GM21786 (cell line): ENCODE results near the gene TMEM245.

ENCODE experiments used
- ATAC-seq: cut with Tn5 transposase; IDR thresholded peaks from one replicate; pipeline ENCODE4 v1.9.1; 2021; ENCODE audit not compliant: unreplicated experiment

The TMEM245 gene

DNA sequence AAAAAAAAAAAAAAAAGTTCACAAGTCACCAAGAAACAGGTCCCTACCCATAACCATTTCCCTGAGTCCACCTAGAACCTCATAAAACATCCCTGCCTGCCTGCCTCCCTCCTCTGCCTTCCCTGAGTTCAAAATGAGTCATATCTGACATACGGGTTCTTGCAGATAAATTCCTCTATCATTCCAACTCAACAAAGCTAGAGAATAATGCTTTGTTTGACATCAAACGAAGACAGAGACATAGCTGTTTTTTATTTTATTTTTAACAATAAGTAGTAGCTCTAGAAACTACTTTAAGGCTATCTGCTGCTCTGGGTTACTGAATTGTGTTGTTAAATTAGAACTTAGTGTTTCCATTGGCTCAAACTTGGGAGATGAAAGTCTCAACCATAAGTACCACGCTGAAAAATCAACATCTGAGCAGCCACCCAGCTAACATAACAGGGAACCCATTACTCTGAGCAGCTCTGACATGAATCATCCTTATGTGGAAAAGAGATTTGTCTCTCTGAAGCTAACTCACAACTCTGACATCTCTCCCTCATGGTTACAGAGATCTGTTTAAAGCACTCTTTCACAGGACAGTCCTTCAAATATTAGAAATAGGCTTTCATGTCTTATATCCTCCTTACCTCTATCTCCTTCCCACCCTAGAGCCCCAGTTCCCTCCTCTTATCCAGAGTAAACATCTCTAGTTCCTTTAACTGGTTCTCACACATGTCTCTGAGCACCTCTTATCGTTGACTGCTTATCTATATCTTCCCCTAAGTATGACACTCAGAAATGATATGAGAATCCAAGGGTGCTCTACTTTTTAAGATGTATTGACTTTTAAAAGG, 12.1 kb downstream of the TMEM245 start:
- no peak for ATAC-seq

DNA sequence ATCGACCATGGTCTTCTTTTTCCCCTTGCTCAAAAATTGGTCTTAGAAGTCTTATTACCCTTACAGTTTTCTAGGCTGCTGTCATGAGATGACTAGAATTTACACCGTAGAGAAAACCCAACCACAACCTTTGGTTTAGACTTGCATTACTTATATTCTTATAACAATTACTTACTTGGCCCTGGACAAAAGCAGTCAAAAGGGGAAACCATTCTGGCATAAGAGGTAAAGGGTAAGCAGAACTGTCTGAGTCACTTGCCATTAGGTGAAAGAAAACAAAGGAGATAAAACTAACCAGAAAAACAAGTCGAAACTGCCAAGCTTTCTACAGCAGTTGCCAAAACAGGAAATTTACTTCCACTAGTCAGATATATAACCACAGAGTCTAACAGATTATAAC, 17.9 kb downstream of the TMEM245 start:
- peak; percentile 73 for ATAC-seq

DNA sequence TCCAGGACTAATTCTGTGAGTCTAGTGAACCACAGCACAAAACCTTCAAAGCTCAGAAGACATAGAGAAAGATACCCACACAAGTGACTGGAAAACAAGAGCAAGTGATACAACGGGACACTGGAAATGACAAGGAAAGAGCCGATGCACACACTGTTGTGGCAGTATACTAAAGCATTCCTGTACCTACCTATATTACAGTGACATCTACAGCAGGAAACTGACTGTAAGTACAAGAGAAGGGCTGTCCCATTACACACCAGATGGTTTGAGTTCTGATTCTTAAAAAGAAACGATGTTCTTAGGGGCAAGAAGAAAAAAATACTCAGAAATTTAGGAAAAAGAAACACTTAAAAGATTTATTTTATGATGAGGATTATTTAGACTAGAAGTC, 18.5 kb downstream of the TMEM245 start:
- no peak for ATAC-seq

DNA sequence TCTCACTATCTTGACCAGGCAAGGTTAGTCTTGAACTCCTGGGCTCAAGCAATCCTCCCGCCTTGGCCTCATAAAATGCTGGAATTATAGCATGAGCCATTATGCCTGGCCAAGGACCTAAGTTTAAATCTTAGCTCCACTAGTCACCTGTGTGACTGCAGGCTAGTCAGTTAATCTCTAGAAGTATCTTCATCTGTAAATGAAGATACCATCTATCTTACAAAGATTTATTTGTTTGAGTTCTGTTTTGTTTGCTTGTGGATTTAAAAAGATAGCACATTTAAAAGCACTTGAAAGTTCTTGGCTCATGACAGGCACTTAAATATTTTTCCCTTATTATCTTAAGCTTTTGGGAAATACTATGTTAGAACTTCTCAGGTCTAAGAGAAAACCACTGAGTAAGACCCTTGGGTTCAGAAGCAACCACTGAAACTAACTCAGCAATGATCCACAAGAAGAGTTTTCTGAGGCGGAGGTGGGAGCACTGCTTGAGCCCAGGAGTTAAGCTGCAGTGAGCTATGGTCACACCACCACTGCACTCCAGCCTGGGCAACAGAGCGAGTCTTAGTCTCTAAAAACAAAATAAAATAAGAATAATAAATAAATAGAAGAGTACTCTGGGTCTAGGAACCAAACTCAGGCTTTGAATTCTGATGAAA, 19.1 kb downstream of the TMEM245 start:
- ATAC-seq = no peak

DNA sequence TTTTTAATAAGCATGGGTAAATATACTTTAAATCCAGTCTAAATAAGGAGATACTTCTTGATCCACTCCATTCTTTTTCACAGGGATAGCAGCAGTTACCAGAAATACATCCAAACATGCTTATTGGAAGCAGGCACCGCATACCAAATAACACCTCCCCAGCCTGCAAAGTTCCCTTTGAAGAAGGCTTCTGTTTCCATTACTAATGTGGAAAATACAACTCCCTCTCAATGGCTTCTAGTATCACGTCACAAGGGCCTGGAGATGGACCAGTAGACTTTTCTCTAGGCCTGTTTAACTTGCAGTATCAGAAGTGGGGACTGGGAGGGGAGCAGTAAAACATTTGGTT, 20.8 kb downstream of the TMEM245 start:
- ATAC-seq = no peak

DNA sequence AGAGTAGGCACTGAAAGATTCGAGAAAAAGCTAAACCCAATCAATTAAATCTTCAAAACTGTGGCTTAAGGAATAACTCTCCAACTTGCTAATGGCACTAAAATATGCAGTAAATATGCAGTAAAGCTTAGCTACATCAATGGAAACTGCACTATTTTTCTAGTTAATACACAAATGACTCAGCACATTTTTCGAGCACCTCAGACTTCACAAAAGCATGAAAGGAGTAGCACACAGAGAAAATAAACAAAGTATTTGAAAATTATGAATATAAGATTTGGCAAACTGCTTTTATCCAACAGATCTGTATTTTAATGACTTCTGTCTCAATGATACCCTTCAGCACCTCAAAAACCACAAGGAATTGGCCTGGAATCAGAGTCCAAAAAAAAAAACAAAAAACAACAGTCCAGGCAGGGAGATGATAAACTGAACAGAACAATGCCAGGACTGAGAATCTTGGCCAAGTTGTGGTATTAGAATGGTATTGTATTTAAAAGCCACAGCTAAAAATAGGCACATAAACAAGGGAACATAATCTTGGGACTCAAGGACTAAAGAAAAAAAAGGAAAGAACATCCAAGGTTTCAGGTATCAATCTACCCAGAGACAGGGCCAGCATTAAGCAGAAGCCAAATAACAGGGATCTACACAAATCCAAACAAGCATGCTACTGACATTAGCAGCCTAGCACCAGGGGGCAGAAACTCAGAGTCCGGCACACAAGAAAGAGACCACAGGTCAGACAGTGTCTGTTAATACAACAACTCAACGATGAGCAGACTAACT, 21.4 kb downstream of the TMEM245 start:
- no peak for ATAC-seq

DNA sequence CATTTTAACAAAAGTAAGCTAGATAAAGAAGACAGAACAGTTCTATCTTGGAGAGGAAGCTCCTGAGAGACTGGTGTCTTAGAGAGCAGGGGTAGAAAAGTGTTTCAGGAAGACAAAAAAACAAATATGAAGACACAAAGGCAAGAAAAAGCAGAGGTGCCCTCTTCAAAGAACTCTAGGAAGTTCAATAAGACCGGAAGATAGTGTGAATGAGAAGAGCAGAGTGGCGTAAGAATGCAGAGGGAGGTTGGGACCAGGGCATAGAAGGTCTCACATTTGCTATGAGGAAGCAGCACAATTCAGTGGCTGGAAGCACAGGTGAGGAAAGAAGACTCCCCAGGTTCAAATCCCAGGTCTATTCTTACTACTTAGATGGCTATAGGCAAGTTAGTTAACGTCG, 22.6 kb downstream of the TMEM245 start:
- no peak for ATAC-seq

DNA sequence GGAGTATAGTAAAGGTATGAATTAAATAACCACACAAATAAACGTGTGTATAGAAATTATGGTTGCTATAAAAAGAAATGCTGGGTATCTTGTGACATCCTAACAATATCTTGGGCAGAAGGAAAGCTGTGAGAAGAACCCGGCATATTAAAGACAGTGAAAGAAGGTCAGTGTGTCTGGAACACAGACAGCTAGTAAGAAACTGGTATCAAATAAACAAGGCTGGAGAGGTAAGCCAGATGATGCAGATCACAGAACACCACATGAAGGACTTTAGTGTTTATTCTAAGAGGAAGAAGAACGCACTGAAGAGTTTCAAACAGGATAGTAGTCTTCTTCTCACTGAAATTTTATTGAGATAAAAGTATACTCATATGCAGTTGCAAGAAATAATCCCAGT, 24.4 kb downstream of the TMEM245 start:
- no peak for ATAC-seq

DNA sequence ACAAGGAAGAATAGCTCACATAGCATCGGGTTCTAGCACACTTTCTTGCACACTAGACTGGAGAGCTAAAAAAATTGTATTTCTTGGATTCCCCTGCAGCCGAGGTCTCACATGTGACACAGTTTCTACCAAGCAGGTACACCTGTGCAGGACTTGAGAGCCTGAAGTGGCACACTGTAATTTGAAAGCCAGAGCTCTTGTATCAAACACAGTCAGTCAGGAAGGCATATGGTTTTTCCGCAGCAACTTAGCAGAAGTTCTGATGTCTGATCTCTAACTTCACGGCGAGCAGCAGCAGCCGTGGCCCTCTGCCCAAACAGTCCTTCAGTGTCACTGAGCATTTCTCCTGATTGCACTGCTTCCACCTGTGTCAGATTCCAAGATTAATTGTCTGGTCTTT, 25.5 kb downstream of the TMEM245 start:
- ATAC-seq = no peak

DNA sequence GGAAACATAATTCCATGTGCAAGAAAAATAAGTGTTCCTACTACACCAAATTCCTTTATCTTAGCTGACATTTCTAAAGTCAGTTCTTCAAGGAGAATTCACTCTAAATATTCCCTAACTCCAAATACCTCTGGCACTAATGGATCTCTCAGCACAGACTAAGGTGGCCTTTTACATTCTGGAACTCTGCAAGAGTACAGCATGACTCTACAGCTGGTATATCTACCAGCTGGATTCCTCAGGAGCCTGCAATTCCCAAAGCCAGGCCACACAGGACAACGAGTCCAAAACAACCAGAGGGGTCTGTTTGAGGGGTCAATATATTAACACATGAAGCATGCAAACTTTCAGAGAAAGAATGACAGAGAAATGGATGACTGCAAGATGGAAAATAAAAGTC, 27.2 kb downstream of the TMEM245 start:
- no peak for ATAC-seq

DNA sequence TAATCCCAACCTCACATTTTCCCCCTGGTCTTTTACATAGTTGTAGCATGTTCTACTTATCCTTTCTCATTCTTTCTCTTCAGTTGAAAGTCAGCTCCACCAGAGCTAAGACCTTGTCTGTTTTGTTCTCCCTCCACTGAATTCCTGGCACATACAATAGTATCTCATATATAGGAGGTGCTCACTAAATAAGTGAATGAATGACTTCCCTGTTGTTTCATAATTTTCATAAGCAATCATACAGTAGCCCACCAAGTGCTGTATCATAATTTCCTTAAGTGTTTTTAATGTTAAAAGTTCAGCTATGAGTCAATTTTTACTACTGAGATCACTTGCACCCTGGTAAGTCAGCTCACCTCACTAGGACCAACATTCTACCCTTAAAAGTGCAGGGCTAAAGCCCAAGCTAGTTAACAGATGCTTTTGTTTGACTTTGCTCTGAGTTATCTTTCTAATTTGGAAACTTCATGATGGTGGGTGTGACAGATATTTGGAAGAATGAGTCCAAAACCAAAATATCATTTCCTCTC, 27.6 kb downstream of the TMEM245 start:
- ATAC-seq = no peak

DNA sequence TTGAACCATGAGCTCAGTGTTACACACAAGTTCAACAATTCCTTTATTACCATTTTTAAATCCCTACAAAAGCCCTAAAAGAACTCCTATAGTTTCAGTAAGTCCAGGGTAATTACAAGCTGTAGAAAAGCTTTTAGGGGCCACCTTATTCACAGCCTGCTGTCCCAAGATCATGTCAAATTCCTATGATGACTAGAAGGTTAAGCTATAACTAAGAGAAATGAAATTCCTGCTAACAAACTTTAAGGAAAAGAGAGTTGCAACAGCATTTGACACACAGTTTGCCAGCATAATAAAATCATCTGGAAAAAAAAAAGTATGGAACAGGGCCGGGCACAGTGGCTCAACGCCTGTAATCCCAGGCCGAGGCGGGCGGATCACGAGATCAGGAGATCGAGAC, 31.5 kb downstream of the TMEM245 start:
- no peak for ATAC-seq

DNA sequence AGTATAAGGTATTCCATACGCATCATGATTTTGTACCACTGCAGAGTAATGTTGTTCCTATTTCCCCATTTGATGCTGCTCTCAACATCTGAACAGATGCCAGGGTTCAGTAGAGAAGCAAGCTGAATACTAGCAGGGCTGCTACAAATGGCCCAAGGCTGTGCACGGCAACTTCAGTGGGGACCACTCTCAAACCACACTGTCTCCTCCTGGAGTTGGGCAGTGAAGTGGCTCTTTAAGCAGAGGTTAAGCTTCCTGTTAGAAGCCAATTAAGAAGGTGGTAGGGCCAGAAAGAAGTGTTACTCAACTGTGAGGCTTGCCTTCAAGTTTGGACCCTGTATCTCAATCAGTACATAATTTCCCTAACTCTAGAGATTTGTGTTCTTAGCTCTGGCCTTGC, 32.0 kb downstream of the TMEM245 start:
- no peak for ATAC-seq

DNA sequence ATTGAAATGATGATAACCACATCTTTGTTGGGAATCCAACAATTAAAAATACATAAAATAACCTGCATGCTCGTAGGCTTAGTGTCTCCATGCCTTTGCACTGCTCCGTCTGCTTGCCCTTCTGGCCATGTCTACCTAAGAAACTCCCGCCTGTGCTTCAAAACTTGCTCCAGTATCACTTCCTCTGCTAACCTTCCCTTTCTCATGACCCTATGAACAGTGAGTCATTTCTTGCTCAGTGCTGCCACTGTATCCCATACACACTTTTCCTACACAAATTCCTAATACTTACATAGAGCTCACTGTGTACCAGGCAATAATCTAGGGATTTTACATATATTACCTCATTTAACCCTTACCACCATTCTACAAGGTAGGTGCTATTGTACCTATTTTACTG, 33.5 kb downstream of the TMEM245 start:
- ATAC-seq = peak; percentile 84

DNA sequence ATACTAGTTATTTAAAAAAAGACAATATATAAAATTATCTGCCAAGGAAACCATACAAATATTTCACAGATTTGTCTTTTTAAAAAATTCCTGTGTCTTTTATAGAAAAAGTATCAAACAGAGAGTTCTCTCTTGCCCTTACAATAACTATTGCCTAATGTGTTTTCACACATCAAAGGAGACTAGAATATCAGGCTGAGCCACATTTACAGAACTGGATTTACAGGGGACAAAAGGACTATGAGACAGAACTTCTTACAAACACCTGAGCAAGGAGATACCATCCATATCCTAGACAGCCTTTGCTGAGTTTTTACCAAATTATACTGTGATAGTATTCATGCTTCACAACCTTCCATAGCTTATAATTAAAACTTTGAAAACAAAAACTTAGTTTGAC, 34.2 kb downstream of the TMEM245 start:
- ATAC-seq = no peak

DNA sequence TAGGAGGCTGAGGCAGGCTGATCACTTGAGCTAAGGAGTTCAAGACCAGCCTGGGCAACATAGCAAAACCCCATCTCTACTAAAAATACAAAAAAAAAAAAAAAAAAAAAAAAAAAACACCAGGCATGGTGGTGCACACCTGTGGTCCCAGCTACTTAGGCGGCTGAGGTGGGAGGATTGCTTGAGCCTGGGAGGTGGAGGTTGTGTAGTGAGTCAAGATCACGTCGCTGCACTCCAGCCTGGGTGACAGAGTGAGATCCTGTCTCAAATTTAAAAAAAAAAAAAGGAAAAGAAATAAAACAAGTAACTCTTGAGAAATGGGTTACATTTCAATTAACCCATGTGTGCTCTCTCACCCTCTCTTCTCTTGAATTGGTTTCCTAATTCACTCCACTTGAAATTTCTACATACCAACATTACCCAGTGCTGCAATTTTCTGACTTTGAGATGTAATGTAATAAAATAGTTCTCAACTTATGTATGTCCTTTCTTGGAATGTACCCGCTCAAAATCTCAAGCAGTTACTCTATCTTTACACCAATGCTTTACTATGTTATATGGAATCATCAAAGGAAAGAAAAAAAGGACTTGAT, 35.8 kb downstream of the TMEM245 start:
- no peak for ATAC-seq

DNA sequence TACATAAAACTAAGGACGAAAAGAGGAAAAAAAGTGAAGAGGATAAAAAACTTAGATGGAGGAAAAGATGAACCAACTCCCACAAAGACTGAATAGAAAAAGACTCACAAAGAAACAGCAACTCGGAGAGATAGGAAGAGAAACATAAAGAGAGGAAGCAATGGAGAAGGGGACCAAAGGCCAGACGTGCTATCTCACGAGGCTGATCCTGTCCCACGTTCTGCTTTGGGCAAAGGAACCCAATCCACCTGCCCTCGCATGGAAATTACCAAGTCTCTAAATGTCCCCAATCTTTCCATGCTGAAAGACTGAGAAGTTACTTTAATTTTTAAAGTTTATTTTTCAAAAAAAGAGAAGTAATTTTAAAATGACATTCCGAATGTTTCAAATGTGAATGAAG, 36.6 kb downstream of the TMEM245 start:
- ATAC-seq = no peak

DNA sequence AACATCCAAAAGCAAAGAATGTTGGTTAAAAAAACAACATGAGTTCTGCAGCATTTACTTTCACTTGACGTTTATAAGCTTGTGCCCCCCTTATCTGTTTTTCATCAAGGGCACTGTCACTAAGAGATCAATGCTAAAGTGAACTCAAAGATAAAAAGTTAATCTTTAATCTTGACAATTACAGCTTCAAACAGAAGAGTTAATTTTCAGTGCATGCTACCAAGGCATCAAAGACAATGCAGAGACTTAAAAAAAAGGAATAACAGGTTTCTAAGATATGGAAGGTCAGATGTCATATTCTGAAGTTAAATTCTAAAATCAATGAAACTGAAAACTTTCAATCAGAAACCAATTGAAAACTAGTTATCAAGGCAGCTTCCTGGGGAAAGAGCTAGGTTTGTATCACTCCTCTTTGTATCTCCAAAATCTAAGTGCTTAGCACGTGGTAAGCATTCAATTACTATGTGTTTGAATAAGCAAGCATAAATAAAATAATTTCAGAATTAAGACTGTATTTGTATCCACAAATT, 37.6 kb downstream of the TMEM245 start:
- no peak for ATAC-seq

DNA sequence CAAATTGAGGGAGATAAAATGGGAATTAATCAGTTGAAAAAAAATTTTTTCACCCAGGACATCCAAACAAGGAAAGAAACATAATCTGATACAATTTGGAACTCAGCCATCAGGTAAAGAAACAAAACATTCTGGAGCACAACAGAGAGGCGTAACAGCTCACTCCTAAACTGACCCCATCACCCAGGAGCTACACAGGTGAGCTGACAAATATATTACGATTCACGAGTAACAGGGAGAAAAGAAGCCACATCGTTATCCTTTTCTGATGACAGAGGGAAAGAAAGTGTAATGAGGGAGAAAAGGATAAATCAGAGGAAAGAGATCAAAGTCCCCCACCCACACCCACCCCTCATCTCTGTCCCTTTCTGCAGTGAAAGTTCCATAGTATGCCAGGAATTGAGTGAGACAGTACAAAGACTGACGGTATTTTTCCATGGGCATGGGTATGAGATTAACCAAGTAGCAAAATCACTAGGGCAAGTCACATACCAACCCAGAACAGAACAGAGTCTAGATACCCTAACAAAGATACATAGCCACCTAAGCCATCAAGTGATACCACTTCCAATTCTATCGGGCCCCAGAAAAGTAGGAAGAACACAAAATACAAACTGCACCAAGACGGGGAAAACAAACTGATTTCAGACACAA, 45.4 kb downstream of the TMEM245 start:
- ATAC-seq = no peak

DNA sequence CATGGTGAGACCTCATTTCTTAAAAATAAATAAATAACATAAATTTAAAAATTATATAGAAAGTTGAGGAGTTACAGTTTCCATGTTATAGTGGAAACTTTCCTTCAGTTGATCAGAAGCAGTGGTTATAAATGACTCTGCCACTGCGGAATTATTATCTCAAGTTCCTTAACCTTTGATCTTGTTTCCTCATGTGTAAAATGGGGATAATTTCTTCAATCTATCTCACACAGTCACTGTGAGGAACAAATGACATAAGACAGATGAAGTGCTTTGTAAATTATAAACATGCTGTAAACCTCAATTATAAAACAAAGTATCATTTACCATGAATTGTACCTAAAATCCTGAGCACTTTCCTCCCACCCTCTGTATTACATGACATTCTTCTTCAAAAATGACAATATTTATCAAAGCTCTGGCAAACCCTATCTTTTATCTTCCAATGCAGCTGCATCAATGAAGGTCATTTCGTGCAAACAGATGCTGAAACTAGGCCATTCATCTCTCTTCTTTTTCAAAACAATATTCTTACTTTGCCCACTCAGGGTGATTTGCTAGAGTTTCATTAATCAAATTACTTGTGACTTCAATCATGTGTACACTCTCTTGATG, 46.8 kb downstream of the TMEM245 start:
- no peak for ATAC-seq
